Right hindlimb (tissue), 1 donor: ENCODE measurements around the gene P2RX4.
"Not testable (repeated sequence)": the region's sequence is repeated elsewhere in the genome, so short reads cannot be mapped to it uniquely, and the experiment has no call there.

Experiments used
- DNase-seq: peaks from one replicate; pipeline ENCODE4 v3.0.0-alpha.2; 2018

Gene P2RX4

GRCh38 chr12:121209624-121210572, at the start of gene P2RX4:
Gene P2RX4 (plus strand): TSS chr12:121210129. CDS start chr12:121210165, 36 bp downstream.
- DNase-seq: peak; percentile 90

GRCh38 chr12:121162384-121162783, 47.5 kb upstream of the P2RX4 start:
- no peak for DNase-seq

- DNase-seq: no peak
Observed at GRCh38 chr12:121162985-121163384, 46.9 kb upstream of the P2RX4 start.

GRCh38 chr12:121164839-121165238, 45.1 kb upstream of the P2RX4 start:
- DNase-seq: not testable (repeated sequence)

GRCh38 chr12:121165316-121165715, 44.6 kb upstream of the P2RX4 start:
- DNase-seq: no peak

- no peak for DNase-seq
Observed at GRCh38 chr12:121166356-121166755, 43.6 kb upstream of the P2RX4 start.

GRCh38 chr12:121167232-121167820, 42.6 kb upstream of the P2RX4 start:
- peak; percentile 26 for DNase-seq

GRCh38 chr12:121167951-121168350, 42.0 kb upstream of the P2RX4 start:
- no peak for DNase-seq

GRCh38 chr12:121170151-121170550, 39.8 kb upstream of the P2RX4 start:
- peak; percentile 30 for DNase-seq

GRCh38 chr12:121170611-121171260, 39.2 kb upstream of the P2RX4 start:
- no peak for DNase-seq

GRCh38 chr12:121172145-121172544, 37.8 kb upstream of the P2RX4 start:
- no peak for DNase-seq

- DNase-seq: no peak
Observed at GRCh38 chr12:121175383-121176119, 34.4 kb upstream of the P2RX4 start.

- no peak for DNase-seq
Observed at GRCh38 chr12:121176826-121177529, 33.0 kb upstream of the P2RX4 start.

GRCh38 chr12:121181181-121181580, 28.7 kb upstream of the P2RX4 start:
- no peak for DNase-seq

- DNase-seq: no peak
Observed at GRCh38 chr12:121182222-121182893, 27.6 kb upstream of the P2RX4 start.

GRCh38 chr12:121184425-121184824, 25.5 kb upstream of the P2RX4 start:
- no peak for DNase-seq

- DNase-seq: no peak
Observed at GRCh38 chr12:121184984-121185889, 24.7 kb upstream of the P2RX4 start.

GRCh38 chr12:121186826-121187225, 23.1 kb upstream of the P2RX4 start:
- DNase-seq: no peak

GRCh38 chr12:121187501-121187900, 22.4 kb upstream of the P2RX4 start:
- no peak for DNase-seq

GRCh38 chr12:121188227-121188626, 21.7 kb upstream of the P2RX4 start:
- DNase-seq: no peak

- DNase-seq: no peak
Observed at GRCh38 chr12:121189131-121189530, 20.8 kb upstream of the P2RX4 start.
